ENCODE measurements around the gene RAB11FIP3. TPM values are rescaled to one million over a fixed set of nuclear protein-coding genes. Genes with fewer than 3 reads are reported as not detected.

The RAB11FIP3 gene
- total and polyA plus RNA-seq, 10 of the 15 experiments (the other 5 are each of a cell fraction or from before 2014, with no cell fraction given): 1.2 to 27.3 (median 7.7) TPM

DNA sequence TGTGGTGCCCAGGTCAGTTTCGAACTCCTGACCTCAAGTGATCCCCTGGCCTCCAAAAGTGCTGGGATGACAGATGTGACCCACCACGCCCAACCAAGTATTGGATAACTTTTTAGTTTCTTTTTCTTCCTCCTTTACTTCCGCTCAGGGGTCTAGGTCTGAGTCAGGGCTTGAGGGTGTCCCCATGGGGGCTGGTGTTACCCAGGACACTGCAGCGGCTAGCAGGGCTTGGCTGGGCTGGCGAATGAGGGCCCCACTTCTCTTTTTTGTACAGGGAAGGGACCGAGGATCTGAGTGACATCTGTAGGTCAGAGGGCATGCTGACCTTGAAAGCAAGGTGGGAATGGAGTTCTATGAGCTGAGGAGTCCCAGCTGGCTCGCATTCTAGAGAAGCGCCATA, 24.9 kb downstream of the RAB11FIP3 start (continued):
- TF ChIP-seq, protein P1, sequence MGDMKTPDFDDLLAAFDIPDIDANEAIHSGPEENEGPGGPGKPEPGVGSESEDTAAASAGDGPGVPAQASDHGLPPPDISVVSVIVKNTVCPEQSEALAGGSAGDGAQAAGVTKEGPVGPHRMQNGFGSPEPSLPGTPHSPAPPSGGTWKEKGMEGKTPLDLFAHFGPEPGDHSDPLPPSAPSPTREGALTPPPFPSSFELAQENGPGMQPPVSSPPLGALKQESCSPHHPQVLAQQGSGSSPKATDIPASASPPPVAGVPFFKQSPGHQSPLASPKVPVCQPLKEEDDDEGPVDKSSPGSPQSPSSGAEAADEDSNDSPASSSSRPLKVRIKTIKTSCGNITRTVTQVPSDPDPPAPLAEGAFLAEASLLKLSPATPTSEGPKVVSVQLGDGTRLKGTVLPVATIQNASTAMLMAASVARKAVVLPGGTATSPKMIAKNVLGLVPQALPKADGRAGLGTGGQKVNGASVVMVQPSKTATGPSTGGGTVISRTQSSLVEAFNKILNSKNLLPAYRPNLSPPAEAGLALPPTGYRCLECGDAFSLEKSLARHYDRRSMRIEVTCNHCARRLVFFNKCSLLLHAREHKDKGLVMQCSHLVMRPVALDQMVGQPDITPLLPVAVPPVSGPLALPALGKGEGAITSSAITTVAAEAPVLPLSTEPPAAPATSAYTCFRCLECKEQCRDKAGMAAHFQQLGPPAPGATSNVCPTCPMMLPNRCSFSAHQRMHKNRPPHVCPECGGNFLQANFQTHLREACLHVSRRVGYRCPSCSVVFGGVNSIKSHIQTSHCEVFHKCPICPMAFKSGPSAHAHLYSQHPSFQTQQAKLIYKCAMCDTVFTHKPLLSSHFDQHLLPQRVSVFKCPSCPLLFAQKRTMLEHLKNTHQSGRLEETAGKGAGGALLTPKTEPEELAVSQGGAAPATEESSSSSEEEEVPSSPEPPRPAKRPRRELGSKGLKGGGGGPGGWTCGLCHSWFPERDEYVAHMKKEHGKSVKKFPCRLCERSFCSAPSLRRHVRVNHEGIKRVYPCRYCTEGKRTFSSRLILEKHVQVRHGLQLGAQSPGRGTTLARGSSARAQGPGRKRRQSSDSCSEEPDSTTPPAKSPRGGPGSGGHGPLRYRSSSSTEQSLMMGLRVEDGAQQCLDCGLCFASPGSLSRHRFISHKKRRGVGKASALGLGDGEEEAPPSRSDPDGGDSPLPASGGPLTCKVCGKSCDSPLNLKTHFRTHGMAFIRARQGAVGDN (IDR thresholded peaks at IDR 0.05): no peak
- TF ChIP-seq EED (IDR thresholded peaks at IDR 0.05; ENCODE audit: low read depth) (peak; percentile 23; the same call in 1 of the 2 replicates), TCF3 (IDR thresholded peaks at IDR 0.05; ENCODE audit: borderline replicate concordance, insufficient read depth, low read depth, low read length) (no peak), EGR1 (IDR thresholded peaks at IDR 0.05; ENCODE audit: borderline replicate concordance in 1 of 2, low read depth in 2 of 2, low read length in 2 of 2) (no peak), SPI1 (IDR thresholded peaks at IDR 0.05; ENCODE audit: borderline replicate concordance, insufficient read depth, low read depth, low read length) (peak; percentile 77; the same call in 1 of the 2 replicates), MXI1 (IDR thresholded peaks at IDR 0.05; ENCODE audit: low read depth, low read length) (no peak), CEBPB (IDR thresholded peaks at IDR 0.05; ENCODE audit: borderline replicate concordance in 1 of 2, low read depth in 2 of 2, low read length in 2 of 2) (no peak), CBFB (IDR thresholded peaks at IDR 0.05; ENCODE audit: low read depth) (no peak), BMI1 (IDR thresholded peaks at IDR 0.05; ENCODE audit: borderline replicate concordance) (no peak), ZNF207 (IDR thresholded peaks at IDR 0.05; ENCODE audit: borderline replicate concordance) (no peak), RELA (IDR thresholded peaks at IDR 0.05; ENCODE audit: borderline replicate concordance, partially characterized antibody) (no peak), CREM (IDR thresholded peaks at IDR 0.05; ENCODE audit: low read depth) (peak; percentile 23; the same call in 1 of the 2 replicates), IKZF2 (IDR thresholded peaks at IDR 0.05) (no peak), KDM1A (IDR thresholded peaks at IDR 0.05; ENCODE audit: borderline replicate concordance) (no peak)
- TF ChIP-seq, protein P2, sequence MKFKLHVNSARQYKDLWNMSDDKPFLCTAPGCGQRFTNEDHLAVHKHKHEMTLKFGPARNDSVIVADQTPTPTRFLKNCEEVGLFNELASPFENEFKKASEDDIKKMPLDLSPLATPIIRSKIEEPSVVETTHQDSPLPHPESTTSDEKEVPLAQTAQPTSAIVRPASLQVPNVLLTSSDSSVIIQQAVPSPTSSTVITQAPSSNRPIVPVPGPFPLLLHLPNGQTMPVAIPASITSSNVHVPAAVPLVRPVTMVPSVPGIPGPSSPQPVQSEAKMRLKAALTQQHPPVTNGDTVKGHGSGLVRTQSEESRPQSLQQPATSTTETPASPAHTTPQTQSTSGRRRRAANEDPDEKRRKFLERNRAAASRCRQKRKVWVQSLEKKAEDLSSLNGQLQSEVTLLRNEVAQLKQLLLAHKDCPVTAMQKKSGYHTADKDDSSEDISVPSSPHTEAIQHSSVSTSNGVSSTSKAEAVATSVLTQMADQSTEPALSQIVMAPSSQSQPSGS (IDR thresholded peaks at IDR 0.05; ENCODE audit: low read length): no peak
- TF ChIP-seq, protein P3, sequence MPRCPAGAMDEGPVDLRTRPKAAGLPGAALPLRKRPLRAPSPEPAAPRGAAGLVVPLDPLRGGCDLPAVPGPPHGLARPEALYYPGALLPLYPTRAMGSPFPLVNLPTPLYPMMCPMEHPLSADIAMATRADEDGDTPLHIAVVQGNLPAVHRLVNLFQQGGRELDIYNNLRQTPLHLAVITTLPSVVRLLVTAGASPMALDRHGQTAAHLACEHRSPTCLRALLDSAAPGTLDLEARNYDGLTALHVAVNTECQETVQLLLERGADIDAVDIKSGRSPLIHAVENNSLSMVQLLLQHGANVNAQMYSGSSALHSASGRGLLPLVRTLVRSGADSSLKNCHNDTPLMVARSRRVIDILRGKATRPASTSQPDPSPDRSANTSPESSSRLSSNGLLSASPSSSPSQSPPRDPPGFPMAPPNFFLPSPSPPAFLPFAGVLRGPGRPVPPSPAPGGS (IDR thresholded peaks at IDR 0.05; ENCODE audit: borderline replicate concordance, insufficient read depth, low read depth, low read length, poor library complexity, severe bottlenecking): no peak
- TF ChIP-seq, protein P4, sequence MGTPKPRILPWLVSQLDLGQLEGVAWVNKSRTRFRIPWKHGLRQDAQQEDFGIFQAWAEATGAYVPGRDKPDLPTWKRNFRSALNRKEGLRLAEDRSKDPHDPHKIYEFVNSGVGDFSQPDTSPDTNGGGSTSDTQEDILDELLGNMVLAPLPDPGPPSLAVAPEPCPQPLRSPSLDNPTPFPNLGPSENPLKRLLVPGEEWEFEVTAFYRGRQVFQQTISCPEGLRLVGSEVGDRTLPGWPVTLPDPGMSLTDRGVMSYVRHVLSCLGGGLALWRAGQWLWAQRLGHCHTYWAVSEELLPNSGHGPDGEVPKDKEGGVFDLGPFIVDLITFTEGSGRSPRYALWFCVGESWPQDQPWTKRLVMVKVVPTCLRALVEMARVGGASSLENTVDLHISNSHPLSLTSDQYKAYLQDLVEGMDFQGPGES (IDR thresholded peaks at IDR 0.05): no peak
- TF ChIP-seq, protein P5, sequence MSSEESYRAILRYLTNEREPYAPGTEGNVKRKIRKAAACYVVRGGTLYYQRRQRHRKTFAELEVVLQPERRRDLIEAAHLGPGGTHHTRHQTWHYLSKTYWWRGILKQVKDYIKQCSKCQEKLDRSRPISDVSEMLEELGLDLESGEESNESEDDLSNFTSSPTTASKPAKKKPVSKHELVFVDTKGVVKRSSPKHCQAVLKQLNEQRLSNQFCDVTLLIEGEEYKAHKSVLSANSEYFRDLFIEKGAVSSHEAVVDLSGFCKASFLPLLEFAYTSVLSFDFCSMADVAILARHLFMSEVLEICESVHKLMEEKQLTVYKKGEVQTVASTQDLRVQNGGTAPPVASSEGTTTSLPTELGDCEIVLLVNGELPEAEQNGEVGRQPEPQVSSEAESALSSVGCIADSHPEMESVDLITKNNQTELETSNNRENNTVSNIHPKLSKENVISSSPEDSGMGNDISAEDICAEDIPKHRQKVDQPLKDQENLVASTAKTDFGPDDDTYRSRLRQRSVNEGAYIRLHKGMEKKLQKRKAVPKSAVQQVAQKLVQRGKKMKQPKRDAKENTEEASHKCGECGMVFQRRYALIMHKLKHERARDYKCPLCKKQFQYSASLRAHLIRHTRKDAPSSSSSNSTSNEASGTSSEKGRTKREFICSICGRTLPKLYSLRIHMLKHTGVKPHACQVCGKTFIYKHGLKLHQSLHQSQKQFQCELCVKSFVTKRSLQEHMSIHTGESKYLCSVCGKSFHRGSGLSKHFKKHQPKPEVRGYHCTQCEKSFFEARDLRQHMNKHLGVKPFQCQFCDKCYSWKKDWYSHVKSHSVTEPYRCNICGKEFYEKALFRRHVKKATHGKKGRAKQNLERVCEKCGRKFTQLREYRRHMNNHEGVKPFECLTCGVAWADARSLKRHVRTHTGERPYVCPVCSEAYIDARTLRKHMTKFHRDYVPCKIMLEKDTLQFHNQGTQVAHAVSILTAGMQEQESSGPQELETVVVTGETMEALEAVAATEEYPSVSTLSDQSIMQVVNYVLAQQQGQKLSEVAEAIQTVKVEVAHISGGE (CRISPR knock-in tag; IDR thresholded peaks at IDR 0.05): no peak
